Measurements from ENCODE around the gene SEC23B. TPM values are rescaled to one million over a fixed set of nuclear protein-coding genes. Genes with fewer than 3 reads are reported as not detected.

The SEC23B gene
- total and polyA plus RNA-seq, 2 of the 13 experiments (the other 11 are each of a cell fraction or from before 2014, with no cell fraction given) = 114 to 120 TPM

GRCh38 chr20:18496740-18497592 lies 10.8 kb upstream of the SEC23B start, which contains the start of gene RBBP9 (continued):
- TF ChIP-seq ZBTB46 (CRISPR knock-in tag; IDR thresholded peaks at IDR 0.05; ENCODE audit: borderline replicate concordance) = no peak
- peak; percentile 92 for TF ChIP-seq CBFB (CRISPR knock-in tag; IDR thresholded peaks at IDR 0.05)
- TF ChIP-seq ZNF468 (CRISPR knock-in tag; IDR thresholded peaks at IDR 0.05) = no peak
- TF ChIP-seq ZSCAN30 (CRISPR knock-in tag; IDR thresholded peaks at IDR 0.05) = no peak
- TF ChIP-seq FOXM1 (CRISPR knock-in tag; IDR thresholded peaks at IDR 0.05) = no peak
- TF ChIP-seq THAP11 (CRISPR knock-in tag; IDR thresholded peaks at IDR 0.05) = peak; percentile 99
- peak; percentile 85 for TF ChIP-seq MXD3 (CRISPR knock-in tag; IDR thresholded peaks at IDR 0.05)
- peak; percentile 75 for TF ChIP-seq ZNF407 (CRISPR knock-in tag; IDR thresholded peaks at IDR 0.05; ENCODE audit: not compliant biosample characterization)
- TF ChIP-seq MTF2 (CRISPR knock-in tag; IDR thresholded peaks at IDR 0.05; ENCODE audit: borderline replicate concordance) = peak; percentile 70; the same call in 1 of the 2 replicates
- TF ChIP-seq TFE3 (CRISPR knock-in tag; IDR thresholded peaks at IDR 0.05) = 0 out of 2 replicates have a peak, but pooled peaks have one; percentile 47
- TF ChIP-seq ZNF879 (CRISPR knock-in tag; IDR thresholded peaks at IDR 0.05) = no peak
